Activated T-cell treated with anti-CD3 and anti-CD28 coated beads, Interleukin-2, amount 50 U/mL, for 24 hours (primary cell): Measurements from ENCODE around the gene DNER.
"Not testable (repeated sequence)": the region's sequence is repeated elsewhere in the genome, so short reads cannot be mapped to it uniquely, and the experiment has no call there.

Experiments
- DNase-seq: peaks from one replicate; pipeline ENCODE4 v3.0.0-alpha.2; 2020
- H3K27ac Mint-ChIP-seq: 2 replicates; pipeline ENCODE4 v1.8.0; 2020; ENCODE audit warnings: mild to moderate bottlenecking, mixed read lengths
- H3K27me3 Mint-ChIP-seq: 2 replicates; pipeline ENCODE4 v1.8.0; 2020; ENCODE audit warnings: mixed read lengths
- H3K36me3 Mint-ChIP-seq: 2 replicates; pipeline ENCODE4 v1.8.0; 2020; ENCODE audit warnings: low read depth, mixed read lengths
- H3K4me1 Mint-ChIP-seq: 2 replicates; pipeline ENCODE4 v1.8.0; 2020; ENCODE audit warnings: low read depth, mixed read lengths
- H3K4me3 Mint-ChIP-seq: 2 replicates; pipeline ENCODE4 v1.8.0; 2020; ENCODE audit warnings: mild to moderate bottlenecking, moderate library complexity, mixed read lengths
- H3K9me3 Mint-ChIP-seq: 2 replicates; pipeline ENCODE4 v1.8.0; 2020; ENCODE audit warnings: mixed read lengths

The DNER gene

DNA sequence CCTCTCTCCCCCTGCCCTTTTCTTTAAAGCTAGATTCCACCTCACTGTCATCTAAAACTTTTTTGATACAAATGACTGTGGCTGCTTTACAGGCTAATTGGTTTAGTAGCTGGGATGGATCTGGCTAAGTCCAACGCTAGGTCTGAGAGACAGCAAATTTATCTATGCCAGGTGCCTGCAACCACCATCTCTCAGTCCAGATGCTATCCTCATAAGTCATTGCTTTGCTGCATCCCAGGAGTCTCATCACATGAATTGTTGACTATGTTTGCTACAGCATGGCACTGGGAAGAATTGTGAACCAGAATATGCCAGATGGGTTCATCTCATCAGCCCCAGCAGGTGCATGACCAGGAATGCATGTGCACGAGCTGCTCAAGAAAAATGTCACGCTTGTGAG lies 343.3 kb downstream of the DNER start:
- Mint-ChIP-seq H3K4me3 (no peak overlapping the region), H3K27ac (no peak overlapping the region), H3K36me3 (no peaks in the 10 kb centered on the region), H3K27me3 (no peaks in the 10 kb centered on the region), H3K9me3 (no peaks in the 10 kb centered on the region), H3K4me1 (no peaks in the 10 kb centered on the region)
- DNase-seq: no peak

DNA sequence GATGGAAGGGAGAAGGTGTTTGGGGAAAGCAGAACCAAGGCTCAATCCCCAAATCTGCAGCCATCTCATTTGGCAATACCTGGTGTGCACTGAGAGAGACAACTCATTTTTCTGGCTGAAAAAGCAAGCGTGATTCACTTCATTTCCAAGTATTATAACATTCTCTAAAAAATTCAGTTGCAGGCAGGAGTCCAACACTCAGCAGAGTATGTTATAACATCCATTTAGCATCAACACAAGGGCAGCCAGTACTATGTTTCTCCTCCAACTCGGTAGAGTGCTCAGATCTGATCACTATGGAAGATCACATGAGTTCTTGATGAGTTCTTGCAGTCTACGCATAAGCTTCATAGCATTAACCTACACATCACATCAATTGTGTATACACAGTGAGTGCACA lies 343.8 kb downstream of the DNER start:
- no peaks in the 10 kb centered on the region for H3K9me3 Mint-ChIP-seq
- no peak for DNase-seq
- no peaks in the 10 kb centered on the region for H3K4me1 Mint-ChIP-seq
- no peaks in the 10 kb centered on the region for H3K27me3 Mint-ChIP-seq
- H3K36me3 Mint-ChIP-seq: no peaks in the 10 kb centered on the region
- no peak overlapping the region for H3K27ac Mint-ChIP-seq
- H3K4me3 Mint-ChIP-seq: no peak overlapping the region

DNA sequence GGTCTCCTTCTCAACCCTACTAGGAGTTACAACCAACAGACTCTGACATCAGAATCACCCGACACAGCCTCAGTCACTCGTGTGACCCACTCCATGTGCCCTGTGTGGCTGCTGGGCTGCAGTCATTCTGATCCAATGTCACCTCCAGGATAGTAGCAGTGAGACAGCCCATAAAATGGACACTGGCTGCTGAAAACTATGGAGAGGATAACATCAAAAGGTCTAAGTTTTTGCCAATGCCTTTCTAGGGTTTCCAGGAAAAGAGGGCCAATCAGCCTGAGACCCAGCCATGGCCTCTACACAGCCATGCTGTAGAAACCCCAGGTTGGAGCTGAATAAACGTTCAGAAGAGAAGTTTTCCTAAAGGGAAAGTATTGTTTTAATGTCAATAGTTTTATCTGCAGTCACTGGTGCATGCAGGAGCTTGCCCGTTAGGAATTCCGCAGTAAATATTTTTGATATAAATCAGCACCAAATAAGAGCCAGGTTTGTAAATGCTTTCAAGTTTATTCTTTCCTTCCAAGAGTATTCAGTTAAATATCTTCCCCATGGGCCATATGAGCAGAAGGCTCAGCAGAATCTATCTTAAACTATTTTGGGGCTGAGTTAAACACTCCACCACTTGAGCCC lies 351.1 kb downstream of the DNER start:
- DNase-seq: no peak
- no peaks in the 10 kb centered on the region for H3K36me3 Mint-ChIP-seq

DNA sequence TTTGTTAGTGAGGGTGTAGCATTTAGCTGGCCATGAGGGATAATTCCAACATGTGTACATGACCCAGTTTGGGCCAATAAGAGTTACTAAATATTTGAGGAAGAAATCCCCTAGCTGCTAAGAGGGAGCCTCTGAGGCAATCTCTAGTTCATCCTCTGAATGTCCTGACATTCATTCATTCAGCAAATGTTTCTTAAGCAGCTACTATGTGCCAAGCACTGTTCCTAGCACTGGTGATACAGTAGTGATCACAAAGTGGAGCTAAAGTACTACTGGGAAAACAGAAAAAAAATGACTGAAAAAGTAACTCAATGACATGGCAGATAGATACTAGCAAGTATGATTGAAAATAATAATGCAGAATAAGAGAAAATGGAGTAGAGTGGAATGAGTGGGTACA lies 363.5 kb downstream of the DNER start:
- H3K4me3 Mint-ChIP-seq: no peak overlapping the region
- H3K9me3 Mint-ChIP-seq: peaks cover 2% of the 10 kb centered on the region
- peaks cover 2% of the 10 kb centered on the region for H3K27me3 Mint-ChIP-seq
- no peak for DNase-seq
- H3K36me3 Mint-ChIP-seq: no peaks in the 10 kb centered on the region
- H3K27ac Mint-ChIP-seq: no peak overlapping the region
- no peaks in the 10 kb centered on the region for H3K4me1 Mint-ChIP-seq

More for the DNA sequence above, 351.1 kb downstream of the DNER start:
- Mint-ChIP-seq H3K27me3 (no peaks in the 10 kb centered on the region), H3K9me3 (no peaks in the 10 kb centered on the region), H3K4me1 (no peaks in the 10 kb centered on the region), H3K4me3 (no peak overlapping the region), H3K27ac (no peak overlapping the region)

DNA sequence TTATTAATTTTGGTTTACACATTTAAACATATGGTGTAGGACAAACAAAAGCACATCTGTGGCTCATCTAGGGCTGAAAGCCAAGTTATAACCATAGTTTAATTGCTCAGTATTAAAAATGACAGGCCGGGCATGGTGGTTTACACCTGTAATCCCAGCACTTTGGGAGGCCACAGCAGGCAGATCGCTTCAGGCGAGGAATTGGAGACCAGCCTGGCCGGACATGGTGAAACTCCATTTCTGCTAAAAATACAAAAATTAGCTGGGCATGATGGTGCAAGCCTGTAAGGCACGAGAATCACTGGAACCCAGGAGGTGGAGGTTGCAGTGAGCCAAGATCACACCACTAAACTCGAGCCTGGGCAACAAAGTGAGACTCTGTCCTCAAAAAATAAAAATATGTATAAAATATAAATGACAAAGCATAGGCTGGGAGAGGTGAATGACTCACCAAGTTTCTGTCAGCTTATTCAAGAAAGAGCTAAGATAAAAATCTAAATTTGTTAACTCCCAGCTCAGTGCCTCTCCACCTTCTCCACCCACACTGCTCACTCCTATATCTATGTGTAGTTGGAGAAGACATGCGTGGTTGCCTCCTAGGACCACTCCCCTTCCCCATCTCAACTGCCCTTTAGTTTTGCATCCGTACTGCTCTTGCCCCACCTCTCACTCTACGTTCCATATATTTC lies 364.1 kb downstream of the DNER start:
- Mint-ChIP-seq H3K4me1 (no peaks in the 10 kb centered on the region), H3K36me3 (no peaks in the 10 kb centered on the region), H3K9me3 (peaks cover 2% of the 10 kb centered on the region), H3K27ac (no peak overlapping the region), H3K27me3 (peaks cover 2% of the 10 kb centered on the region), H3K4me3 (no peak overlapping the region)
- DNase-seq: no peak

DNA sequence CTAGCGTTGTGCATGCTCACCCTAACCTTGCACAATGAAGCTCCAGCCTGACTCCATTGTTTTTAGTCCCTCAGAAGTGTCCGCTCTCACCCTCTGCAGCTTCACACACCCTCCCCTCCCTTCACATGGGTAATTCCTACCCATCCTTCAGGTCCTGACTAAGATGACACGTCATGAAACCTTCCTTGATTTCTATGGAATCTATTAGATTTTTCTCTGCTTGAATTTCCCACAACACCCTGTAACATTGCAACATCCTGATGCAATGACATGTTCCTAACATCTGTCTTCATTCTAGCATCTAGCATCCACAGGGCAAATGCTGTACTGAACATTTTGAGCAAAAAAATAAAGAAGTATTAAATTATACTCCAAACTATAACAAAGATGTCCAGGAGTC lies 366.2 kb downstream of the DNER start:
- no peaks in the 10 kb centered on the region for H3K4me1 Mint-ChIP-seq

DNA sequence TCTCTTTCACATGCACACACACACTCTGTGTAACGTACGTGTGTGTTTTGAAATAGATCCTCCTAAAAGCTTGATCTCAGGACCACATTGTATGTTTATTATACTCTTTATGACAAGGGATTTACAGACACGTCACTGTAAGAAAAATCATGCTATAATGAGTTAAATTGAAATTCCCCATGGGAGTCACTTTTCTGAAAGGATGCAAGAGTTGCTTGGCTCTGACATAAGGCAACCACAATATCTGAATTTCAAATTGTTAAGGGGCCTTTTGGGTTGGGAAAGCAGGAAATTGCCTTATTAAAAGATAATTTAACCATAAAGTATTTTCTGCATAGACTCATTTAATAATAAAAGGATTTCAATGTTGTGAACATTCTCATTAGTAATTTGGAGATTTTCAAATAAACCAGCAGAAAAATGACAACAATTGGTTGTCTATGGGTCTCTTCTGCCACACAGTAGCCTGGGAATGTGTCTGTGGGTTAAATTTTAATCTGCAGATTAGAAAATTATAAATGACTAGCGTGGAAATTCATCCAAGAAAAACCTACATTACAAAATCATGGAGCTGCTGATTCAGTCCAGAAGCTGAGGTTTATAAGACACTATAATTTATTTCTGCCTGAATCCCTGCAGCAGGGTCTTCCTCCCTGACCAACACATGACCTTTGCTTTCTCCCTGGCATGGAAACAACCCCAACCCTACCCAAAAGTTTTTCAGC lies 367.4 kb downstream of the DNER start:
- H3K27me3 Mint-ChIP-seq: peaks cover 2% of the 10 kb centered on the region

More for the DNA sequence above, 366.2 kb downstream of the DNER start:
- Mint-ChIP-seq H3K27me3 (peaks cover 2% of the 10 kb centered on the region), H3K9me3 (peaks cover 2% of the 10 kb centered on the region), H3K36me3 (no peaks in the 10 kb centered on the region), H3K27ac (no peak overlapping the region), H3K4me3 (no peak overlapping the region)
- DNase-seq: no peak

DNA sequence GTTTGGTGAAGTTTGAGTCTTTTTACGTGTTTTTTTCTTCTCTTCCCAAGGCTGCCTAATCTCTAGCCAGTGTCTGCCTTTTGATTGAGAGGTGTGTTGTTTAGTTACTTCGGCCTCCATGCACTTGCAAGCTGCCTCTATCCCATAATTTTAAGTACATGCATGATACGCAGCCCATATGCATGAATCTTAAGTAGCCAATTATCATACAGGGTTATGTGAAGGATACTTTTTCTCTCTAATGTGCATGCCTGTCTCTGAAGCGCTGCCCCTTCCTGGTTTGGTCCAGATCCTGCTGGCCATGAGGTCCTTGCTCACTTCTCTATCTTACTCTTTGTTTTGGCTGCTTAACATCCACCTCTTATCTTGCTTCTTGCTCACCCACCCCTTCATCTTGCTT lies 369.4 kb downstream of the DNER start:
- no peaks in the 10 kb centered on the region for H3K36me3 Mint-ChIP-seq
- H3K27ac Mint-ChIP-seq: no peak overlapping the region
- H3K4me1 Mint-ChIP-seq: no peaks in the 10 kb centered on the region
- peaks cover 2% of the 10 kb centered on the region for H3K27me3 Mint-ChIP-seq
- no peak for DNase-seq
- peaks cover 2% of the 10 kb centered on the region for H3K9me3 Mint-ChIP-seq
- no peak overlapping the region for H3K4me3 Mint-ChIP-seq

More for the DNA sequence above, 367.4 kb downstream of the DNER start:
- no peak overlapping the region for H3K27ac Mint-ChIP-seq
- no peaks in the 10 kb centered on the region for H3K4me1 Mint-ChIP-seq
- no peak for DNase-seq
- no peaks in the 10 kb centered on the region for H3K36me3 Mint-ChIP-seq
- peaks cover 2% of the 10 kb centered on the region for H3K9me3 Mint-ChIP-seq
- H3K4me3 Mint-ChIP-seq: no peak overlapping the region

DNA sequence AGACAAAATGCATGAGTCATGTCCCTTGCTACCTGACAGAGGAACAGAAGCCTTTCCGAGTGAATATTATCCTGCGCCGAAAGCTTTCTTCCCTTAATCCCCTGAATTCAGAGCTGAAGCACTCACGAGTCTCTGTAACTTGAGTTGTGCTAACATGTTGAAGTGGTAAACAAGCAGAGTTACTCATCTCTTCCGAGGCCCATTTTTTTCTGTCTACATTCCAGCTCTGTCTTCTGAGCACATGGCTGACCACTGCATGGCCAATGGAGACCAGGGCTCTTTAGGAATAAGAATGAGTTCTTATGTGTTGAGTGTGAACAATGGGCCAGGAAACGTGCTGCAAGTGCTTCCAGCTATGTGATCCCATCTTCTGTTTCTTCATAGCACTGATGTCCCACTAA lies 370.2 kb downstream of the DNER start:
- H3K4me1 Mint-ChIP-seq: no peaks in the 10 kb centered on the region
- no peak for DNase-seq
- H3K36me3 Mint-ChIP-seq: no peaks in the 10 kb centered on the region
- H3K9me3 Mint-ChIP-seq: peaks cover 2% of the 10 kb centered on the region
- peaks cover 2% of the 10 kb centered on the region for H3K27me3 Mint-ChIP-seq
- no peak overlapping the region for H3K27ac Mint-ChIP-seq
- H3K4me3 Mint-ChIP-seq: no peak overlapping the region

DNA sequence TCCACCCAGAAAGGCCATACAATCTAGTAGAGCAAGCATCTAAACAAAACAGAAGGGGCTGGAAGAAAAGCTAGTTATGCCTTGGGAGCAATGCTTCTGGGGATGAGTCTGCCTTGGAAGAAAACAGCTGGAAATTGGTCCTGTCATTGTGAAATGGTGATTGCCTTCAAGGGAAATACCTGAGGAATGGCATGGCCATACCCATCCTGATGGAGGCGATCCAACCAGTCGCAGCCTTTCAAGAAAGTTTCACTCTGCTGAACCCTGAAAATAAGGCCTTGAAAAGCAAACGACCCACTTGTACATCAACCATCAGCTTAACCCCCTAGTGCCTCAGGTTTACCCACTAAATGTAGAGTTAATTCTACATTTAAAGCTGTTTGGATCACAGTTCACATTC lies 370.7 kb downstream of the DNER start:
- Mint-ChIP-seq H3K4me1 (no peaks in the 10 kb centered on the region), H3K4me3 (no peak overlapping the region), H3K27ac (no peak overlapping the region), H3K27me3 (peaks cover 2% of the 10 kb centered on the region), H3K9me3 (peaks cover 2% of the 10 kb centered on the region), H3K36me3 (no peaks in the 10 kb centered on the region)
- no peak for DNase-seq

DNA sequence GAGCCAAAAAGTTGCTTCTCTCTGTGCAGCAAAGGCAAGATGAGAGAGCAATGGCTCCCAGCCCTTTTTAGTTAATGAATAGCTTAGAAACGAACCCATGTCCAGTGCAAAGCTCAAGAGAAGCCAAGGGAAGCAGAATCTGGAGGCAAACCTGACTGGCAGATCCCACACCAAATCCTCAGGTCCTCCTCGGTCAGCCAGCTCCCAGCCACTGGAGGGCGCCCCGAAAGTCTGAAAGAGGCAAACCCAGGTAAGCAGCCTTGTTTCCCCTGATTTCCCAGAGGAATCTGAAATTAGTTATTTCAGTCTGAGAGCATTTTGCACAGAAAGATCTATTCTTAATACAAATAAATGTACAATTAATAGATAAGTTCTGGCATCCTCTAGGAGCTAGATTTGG lies 372.0 kb downstream of the DNER start:
- Mint-ChIP-seq H3K36me3 (no peaks in the 10 kb centered on the region), H3K9me3 (no peaks in the 10 kb centered on the region), H3K4me1 (no peaks in the 10 kb centered on the region), H3K27me3 (no peaks in the 10 kb centered on the region), H3K27ac (no peak overlapping the region), H3K4me3 (no peak overlapping the region)
- DNase-seq: no peak

DNA sequence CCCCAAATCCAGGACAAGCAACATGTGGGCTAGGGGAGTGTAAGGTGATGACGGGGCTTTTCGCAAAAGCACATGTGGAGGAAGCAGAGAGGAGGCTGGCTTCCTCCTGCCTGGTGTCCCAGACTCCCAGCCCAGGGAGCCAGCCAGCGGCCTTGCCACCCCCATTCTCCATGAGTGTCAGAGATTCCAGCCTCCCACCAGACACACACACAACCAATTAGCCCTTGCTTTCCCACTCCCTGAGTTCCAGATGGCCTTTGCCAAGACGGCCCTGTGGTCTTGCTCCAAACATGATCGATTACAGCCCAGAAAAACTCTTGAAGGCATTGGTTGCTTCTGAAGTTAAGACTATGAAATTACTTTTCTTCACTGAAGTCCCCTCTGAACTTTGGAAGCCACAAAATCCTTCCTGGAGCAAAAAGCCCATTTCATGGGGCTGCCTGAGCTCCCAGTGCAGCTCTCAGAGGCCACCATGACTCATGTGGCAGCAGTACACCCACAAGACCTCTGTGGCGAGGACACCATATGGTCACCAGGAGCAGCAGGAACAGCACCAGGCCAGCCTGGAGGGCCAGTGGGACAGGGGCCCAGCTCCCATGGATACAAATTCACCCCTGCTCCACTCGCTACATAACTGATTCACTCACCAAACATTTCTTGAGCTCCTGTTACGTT lies 374.1 kb downstream of the DNER start:
- no peak for DNase-seq
- Mint-ChIP-seq H3K27ac (no peak overlapping the region), H3K9me3 (no peaks in the 10 kb centered on the region), H3K27me3 (peaks cover 2% of the 10 kb centered on the region), H3K4me3 (no peak overlapping the region), H3K4me1 (no peaks in the 10 kb centered on the region), H3K36me3 (no peaks in the 10 kb centered on the region)

DNA sequence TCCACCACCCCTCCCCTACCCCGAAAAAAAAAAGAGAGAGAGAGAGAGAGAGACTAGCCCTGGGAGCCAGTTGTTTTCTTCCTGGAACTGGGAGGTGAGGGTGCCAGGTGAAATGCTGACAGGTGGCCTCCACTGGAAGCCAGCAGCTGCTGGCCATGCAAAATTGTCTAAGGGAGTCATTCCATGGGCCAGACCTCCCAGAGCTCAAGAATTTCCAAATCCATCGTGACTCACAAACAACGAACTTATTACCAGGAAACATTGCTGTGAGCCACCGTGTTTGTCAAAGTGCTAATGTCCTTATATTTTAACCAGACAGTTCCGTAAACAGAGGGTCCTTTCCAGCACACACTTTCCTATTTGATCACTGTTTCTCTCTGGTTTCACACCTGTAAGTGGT lies 374.7 kb downstream of the DNER start:
- no peak for DNase-seq
- Mint-ChIP-seq H3K4me3 (no peak overlapping the region), H3K4me1 (no peaks in the 10 kb centered on the region), H3K36me3 (no peaks in the 10 kb centered on the region), H3K9me3 (no peaks in the 10 kb centered on the region), H3K27me3 (peaks cover 2% of the 10 kb centered on the region), H3K27ac (no peak overlapping the region)

DNA sequence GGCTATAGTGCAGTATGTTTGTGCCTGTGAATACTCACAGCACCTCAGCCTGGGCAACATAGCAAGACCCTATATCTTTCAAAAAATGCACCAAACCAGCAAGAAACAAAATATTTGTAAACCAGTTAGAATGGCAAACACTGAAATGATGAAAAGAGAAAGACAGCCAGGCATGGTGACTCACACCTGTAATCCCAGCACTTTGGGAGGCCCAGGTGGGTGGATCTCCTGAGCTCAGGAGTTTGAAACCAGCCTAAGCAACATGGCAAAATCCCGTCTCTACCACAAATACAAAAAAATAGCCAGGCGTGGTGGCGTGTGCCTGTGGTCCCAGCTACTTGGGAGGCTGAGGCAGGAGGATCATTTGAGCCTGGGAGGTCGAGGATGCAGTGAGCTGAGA lies 375.2 kb downstream of the DNER start:
- not testable (repeated sequence) for H3K36me3 Mint-ChIP-seq, H3K4me3 Mint-ChIP-seq, DNase-seq, H3K4me1 Mint-ChIP-seq, H3K9me3 Mint-ChIP-seq, H3K27me3 Mint-ChIP-seq, H3K27ac Mint-ChIP-seq

DNA sequence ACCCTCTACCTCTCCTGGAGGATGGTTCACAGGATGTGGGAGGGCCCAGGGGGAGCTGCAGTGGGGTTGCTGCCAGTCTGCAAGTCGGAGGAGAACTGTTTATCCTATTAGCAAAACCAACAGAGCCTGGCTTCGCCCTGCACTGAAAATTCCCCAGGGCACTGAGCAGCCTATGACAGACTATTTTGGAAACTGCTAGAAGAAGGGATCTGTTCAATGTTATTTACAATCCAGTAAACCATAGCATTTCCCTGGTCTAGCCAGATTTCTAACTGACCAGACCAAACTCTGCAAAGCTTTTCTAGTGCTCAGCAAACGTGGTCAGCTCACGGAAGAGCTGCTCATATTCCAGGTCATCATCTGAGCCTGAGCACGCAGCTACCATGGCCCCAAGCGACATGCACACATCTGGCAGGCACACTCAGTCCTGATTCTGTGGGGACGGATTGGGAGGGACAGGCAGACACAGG lies 378.4 kb downstream of the DNER start:
- no peak for DNase-seq
- no peak overlapping the region for H3K27ac Mint-ChIP-seq
- no peak overlapping the region for H3K4me3 Mint-ChIP-seq

More for the DNA sequence above, 378.4 kb downstream of the DNER start:
- Mint-ChIP-seq H3K36me3 (no peaks in the 10 kb centered on the region), H3K4me1 (no peaks in the 10 kb centered on the region), H3K9me3 (no peaks in the 10 kb centered on the region), H3K27me3 (peaks cover 2% of the 10 kb centered on the region)
